Stimulated activated CD4-positive, alpha-beta T cell treated with anti-CD3 and anti-CD28 coated beads, Interleukin-12 subunit alpha, Interleukin-12 subunit beta, amount 100 ng/mL, for 24 hours (primary cell): ENCODE measurements around the gene S100G.
"Not testable (repeated sequence)": the region's sequence is repeated elsewhere in the genome, so short reads cannot be mapped to it uniquely, and the experiment has no call there.

Experiments
- DNase-seq, 2 experiments: peaks; one replicate each; pipeline ENCODE4 v3.0.0-alpha.2; 2020; ENCODE audit warnings: low read depth in 2 of 2

Gene S100G

GRCh38 chrX:16649858-16650257, at the start of gene S100G:
Gene S100G (plus strand): TSS chrX:16650158. CDS start chrX:16651007, 849 bp downstream.
- no peak for DNase-seq

- DNase-seq: no peak
These were observed 48.1 kb upstream of the S100G start for GRCh38 chrX:16601885-16602284.

GRCh38 chrX:16603235-16603634, 46.7 kb upstream of the S100G start:
- not testable (repeated sequence) for DNase-seq

- no peak for DNase-seq
These were observed 46.1 kb upstream of the S100G start for GRCh38 chrX:16603822-16604221.

- DNase-seq: no peak
These were observed 45.6 kb upstream of the S100G start for GRCh38 chrX:16604337-16604736.

- DNase-seq: no peak
These were observed 43.7 kb upstream of the S100G start for GRCh38 chrX:16606142-16606720.

- no peak for DNase-seq
These were observed 39.8 kb upstream of the S100G start for GRCh38 chrX:16610121-16610621.

- DNase-seq: not testable (repeated sequence)
These were observed 39.3 kb upstream of the S100G start for GRCh38 chrX:16610654-16611053.

- no peak for DNase-seq
These were observed 37.6 kb upstream of the S100G start for GRCh38 chrX:16612257-16612897.

- no peak for DNase-seq
These were observed 32.6 kb upstream of the S100G start for GRCh38 chrX:16617382-16617781.

GRCh38 chrX:16618422-16618821, 31.5 kb upstream of the S100G start:
- no peak for DNase-seq

GRCh38 chrX:16619024-16619423, 30.9 kb upstream of the S100G start:
- no peak for DNase-seq

GRCh38 chrX:16628511-16628910, 21.4 kb upstream of the S100G start:
- not testable (repeated sequence) for DNase-seq

GRCh38 chrX:16628946-16629595, 20.9 kb upstream of the S100G start:
- no peak for DNase-seq

- no peak for DNase-seq
These were observed 20.0 kb upstream of the S100G start for GRCh38 chrX:16629909-16630308.

GRCh38 chrX:16633754-16634153, 16.2 kb upstream of the S100G start:
- DNase-seq: no peak

- DNase-seq: no peak
These were observed 14.9 kb upstream of the S100G start for GRCh38 chrX:16635040-16635439.

GRCh38 chrX:16635596-16635995, 14.4 kb upstream of the S100G start:
- no peak for DNase-seq

GRCh38 chrX:16638533-16638932, 11.4 kb upstream of the S100G start:
- DNase-seq: no peak

GRCh38 chrX:16639966-16640365, 10.0 kb upstream of the S100G start:
- DNase-seq: no peak

- DNase-seq: no peak
These were observed 9.1 kb upstream of the S100G start for GRCh38 chrX:16640823-16641222.

GRCh38 chrX:16643176-16643575, 6.8 kb upstream of the S100G start:
- DNase-seq: no peak
